22Rv1 (cell line): ENCODE results near the gene RXFP4.
A peak's percentile ranks its signal among the peaks of the same experiment; 100 is the strongest.

ENCODE experiments used
- H3K27ac ChIP-seq: fragments of 450-650 bp; 2 replicates; pipeline ENCODE4 v1.5.1; 2017
- ZFX ChIP-seq: fragments of 450-650 bp; IDR thresholded peaks from 2 replicates; pipeline ENCODE4 v1.6.1; 2017; ENCODE audit warnings: antibody characterized with exemption, borderline replicate concordance
- TF ChIP-seq, protein P1 (sequence below): fragments of 450-650 bp; IDR thresholded peaks from 2 replicates; pipeline ENCODE4 v1.5.1; 2017; ENCODE audit warnings: mild to moderate bottlenecking

RXFP4 gene

DNA sequence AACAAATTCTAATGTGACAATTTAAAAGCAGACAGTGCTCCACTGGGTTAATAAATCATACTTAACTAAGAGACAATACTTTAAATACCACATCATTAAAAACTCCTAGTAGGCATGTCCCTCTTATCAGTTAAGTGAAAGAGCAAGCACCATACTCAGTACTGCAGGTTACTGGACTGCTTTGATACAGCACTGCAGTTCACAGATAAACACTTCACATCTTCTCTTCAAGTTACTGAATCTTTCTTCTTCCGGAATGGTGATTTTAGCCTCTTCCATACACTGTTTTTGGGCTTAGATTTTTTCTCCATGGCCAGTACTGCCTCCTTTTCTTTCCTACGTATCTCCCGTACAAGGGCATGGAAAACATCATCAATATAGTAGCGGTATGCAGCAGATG, 41.3 kb upstream of the RXFP4 start:
- no peak for TF ChIP-seq ZFX
- TF ChIP-seq, protein P1, sequence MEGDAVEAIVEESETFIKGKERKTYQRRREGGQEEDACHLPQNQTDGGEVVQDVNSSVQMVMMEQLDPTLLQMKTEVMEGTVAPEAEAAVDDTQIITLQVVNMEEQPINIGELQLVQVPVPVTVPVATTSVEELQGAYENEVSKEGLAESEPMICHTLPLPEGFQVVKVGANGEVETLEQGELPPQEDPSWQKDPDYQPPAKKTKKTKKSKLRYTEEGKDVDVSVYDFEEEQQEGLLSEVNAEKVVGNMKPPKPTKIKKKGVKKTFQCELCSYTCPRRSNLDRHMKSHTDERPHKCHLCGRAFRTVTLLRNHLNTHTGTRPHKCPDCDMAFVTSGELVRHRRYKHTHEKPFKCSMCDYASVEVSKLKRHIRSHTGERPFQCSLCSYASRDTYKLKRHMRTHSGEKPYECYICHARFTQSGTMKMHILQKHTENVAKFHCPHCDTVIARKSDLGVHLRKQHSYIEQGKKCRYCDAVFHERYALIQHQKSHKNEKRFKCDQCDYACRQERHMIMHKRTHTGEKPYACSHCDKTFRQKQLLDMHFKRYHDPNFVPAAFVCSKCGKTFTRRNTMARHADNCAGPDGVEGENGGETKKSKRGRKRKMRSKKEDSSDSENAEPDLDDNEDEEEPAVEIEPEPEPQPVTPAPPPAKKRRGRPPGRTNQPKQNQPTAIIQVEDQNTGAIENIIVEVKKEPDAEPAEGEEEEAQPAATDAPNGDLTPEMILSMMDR, result no peak
- no peak overlapping the region for H3K27ac ChIP-seq

DNA sequence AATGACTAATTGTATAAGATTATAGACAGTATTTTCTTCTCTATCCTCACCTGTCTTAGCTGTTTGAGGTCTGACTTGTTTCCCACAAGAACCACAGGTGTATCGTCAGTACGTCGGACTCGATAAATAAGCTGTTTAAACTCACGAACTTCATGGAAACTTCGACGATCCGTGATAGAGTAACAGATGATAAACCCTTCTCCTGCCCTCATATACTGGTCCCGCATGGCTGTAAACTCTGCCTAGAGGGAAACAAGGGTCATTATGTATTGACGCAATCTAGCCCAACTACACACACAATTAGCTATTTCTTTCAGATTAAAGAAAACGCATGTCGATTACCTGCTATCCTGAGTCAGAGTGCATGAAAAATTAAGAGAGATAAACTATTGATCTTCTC, 37.2 kb upstream of the RXFP4 start:
- H3K27ac ChIP-seq, result no peak overlapping the region
- TF ChIP-seq, protein P1, result no peak
- no peak for TF ChIP-seq ZFX

DNA sequence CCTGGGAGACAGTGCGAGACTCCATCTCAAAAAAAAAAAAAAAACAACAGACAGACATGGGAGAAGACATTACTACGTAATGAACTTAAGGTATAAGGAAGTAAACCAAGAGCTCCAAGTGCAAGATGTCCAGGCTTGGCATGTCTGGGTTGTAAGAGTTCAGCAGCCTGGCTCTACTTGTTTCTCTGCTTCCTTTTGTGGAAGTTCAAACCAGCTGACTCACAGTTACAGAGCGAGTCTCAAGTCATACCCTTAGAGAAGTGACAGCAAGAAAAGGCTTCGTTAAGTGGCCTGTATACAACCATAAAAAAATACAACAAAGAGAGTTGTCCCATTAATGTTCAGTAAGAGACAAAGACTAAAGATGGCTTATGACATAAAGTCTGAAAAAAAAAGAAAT, 31.5 kb upstream of the RXFP4 start:
- no peak for TF ChIP-seq ZFX
- TF ChIP-seq, protein P1, result no peak
- H3K27ac ChIP-seq, result peak overlapping the region; percentile 81

DNA sequence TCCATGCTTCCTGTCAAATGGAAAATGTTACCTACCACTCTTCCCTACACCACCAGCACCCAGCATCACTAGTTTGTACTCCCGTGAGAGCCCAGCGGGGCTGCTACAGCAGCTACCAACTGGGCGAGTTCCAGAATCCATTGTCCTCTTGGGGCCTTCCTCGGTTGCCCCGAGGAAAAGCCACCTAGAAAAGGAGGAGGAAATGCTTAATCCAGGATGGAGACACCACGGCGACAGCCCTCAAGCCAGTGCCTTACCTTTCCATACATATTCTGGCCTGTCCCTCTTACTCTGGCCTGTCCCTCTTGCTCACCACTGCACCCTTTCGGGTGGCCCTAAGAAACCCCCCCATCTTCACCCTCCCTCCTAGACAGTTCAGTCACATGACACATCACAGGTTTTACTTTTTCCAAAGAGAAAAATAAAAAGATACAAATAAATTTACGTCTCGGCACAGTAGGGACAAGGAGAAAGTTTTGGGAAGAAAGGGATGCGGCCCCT, 30.8 kb upstream of the RXFP4 start:
- peak overlapping the region; percentile 81 for H3K27ac ChIP-seq
- TF ChIP-seq ZFX, result no peak
- TF ChIP-seq, protein P1, result no peak

DNA sequence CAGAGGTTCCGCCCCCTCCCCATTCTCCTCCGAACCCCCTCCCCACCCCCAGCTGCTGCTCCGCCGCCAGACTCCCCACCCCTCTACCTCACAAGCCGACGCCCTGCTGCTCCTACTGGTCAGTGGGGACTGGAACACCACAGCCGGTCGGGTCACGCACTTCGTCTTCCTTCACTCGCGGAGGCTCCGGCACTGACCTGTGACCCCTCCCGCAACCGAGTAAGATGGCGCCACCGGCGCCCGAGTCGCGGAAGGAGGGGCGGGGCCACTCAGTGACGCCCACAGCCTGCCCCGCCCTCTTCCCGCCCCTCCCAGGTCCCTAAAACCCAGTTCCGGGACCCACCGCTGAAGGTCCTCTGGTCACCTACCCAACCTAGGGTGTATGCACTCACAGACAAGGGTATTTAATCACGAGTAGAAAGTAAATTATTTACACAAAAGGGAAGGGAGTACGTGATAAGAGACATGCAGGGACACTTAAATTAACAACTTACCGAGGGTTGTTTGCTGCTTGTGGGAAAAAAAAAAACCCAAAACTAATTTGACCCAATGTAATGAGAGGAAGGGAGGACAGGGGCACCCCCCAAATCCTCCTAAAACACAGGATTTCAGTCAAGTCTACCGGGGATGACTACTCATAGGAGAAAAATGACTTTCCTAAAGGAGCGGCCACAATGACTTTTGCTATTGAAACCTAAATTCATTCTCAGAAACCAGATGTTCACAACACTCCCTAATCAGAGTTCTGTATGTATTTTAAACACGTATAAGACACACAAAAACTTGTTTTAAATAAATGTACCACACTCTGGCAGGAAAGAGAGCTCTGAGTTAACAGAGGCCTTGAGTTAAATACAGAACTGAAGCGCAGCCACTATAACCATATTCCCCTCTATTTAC, 30.0 kb upstream of the RXFP4 start, which contains the start of gene RIT1:
Gene RIT1 (minus strand): TSS at position 194 of the 900 bp plus-strand sequence. CDS start 588 bp downstream, outside the sequence.
- H3K27ac ChIP-seq, result peak within 1 kb of the TSS; percentile 81
- TF ChIP-seq, protein P1, result no peak

DNA sequence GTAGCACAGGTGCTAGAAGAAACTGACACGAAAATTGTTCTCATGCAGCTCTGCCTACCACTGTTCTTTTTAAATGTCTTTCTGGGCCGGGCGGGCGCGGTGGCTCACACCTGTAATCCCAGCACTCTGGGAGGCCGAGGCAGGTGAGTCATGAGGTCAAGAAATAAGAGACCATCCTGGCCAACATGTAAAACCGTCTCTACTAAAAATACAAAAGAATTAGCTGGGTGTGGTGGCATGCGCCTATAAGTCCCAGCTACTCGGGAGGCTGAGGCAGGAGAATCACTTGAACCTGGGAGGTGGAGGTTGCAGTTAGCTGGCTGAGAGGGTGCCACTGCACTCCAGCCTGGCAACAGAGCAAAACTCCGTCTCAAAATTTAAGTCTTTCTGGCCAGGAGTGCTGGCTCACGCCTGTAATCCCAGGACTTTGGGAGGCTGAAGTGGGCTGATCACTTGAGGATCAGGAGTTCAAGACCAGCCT, 29.3 kb upstream of the RXFP4 start:
- TF ChIP-seq, protein P1, result no peak
- no peak for TF ChIP-seq ZFX
- peak overlapping the region; percentile 81 for H3K27ac ChIP-seq
